Activated B cell treated with CpG ODN at 0.5 μM for 24 hours (primary cell): ENCODE data around the gene ZNF787. TPM values are rescaled to one million over a fixed set of nuclear protein-coding genes. Genes with fewer than 3 reads are reported as not detected.

Experiments
- ATAC-seq: fragments of 200-7000 bp; cut with Tn5 transposase; one replicate; pipeline ENCODE4 v1.10.0; 2021; ENCODE audit warnings: low read depth, mild to moderate bottlenecking, moderate library complexity
- CTCF ChIA-PET: fragments of 350-600 bp; sonication (Branson Sonifier 250); formaldehyde crosslinking; loops from one replicate; lab custom pipeline; 2021; ENCODE audit warnings: antibody characterized with exemption; lab: Charles Lee
- POLR2A ChIA-PET: fragments of 350-600 bp; sonication (Branson Sonifier 250); formaldehyde crosslinking; loops from one replicate; lab custom pipeline; 2021; ENCODE audit warnings: antibody characterized with exemption; lab: Charles Lee
- DNase-seq: peaks from one replicate; pipeline ENCODE4 v3.0.0; 2022
- H3K27ac Mint-ChIP-seq: one replicate; pipeline ENCODE4 v1.8.0; 2020; ENCODE audit warnings: mixed read lengths
- H3K27me3 Mint-ChIP-seq: one replicate; pipeline ENCODE4 v1.8.0; 2021; ENCODE audit warnings: mixed read lengths
- H3K36me3 Mint-ChIP-seq: one replicate; pipeline ENCODE4 v1.8.0; 2021; ENCODE audit warnings: low read depth, mixed read lengths
- H3K4me1 Mint-ChIP-seq: one replicate; pipeline ENCODE4 v1.8.0; 2021; ENCODE audit warnings: mixed read lengths
- H3K4me3 Mint-ChIP-seq: one replicate; pipeline ENCODE4 v1.8.0; 2020; ENCODE audit warnings: mild to moderate bottlenecking, mixed read lengths
- H3K9me3 Mint-ChIP-seq: one replicate; pipeline ENCODE4 v1.8.0; 2020; ENCODE audit warnings: mixed read lengths
- intact Hi-C: fragments of 100-400 bp; cut with micrococcal nuclease; formaldehyde crosslinking; loops from one replicate; pipeline ENCODE4 v1.15.1; 2024
- total RNA-seq: library from RNA; stranded (reverse); gene quantifications from 2 replicates; pipeline ENCODE4 v1.2.3, GENCODE V29; 2022
- TF ChIP-seq, protein P1 (sequence below): fragments of 200-600 bp; IDR thresholded peaks from one replicate; pipeline ENCODE4 v1.8.0; 2022; ENCODE audit warnings: antibody characterized with exemption, mild to moderate bottlenecking

ZNF787 gene
- total RNA-seq, 1 donor from 2014 or later: 42.3 TPM

GRCh38 chr19:56079609-56080008, 41.5 kb downstream of the ZNF787 start:
- Mint-ChIP-seq H3K4me3 (no peak overlapping the region), H3K27me3 (no peaks in the 10 kb centered on the region), H3K36me3 (no peaks in the 10 kb centered on the region), H3K27ac (no peak overlapping the region), H3K4me1 (peaks cover 17% of the 10 kb centered on the region), H3K9me3 (no peaks in the 10 kb centered on the region)
- POLR2A ChIA-PET: interaction anchor here (0.9 kb wide), 1 partner anchor 174 kb away, joined by 6 read pairs; no protein-coding TSS in a partner anchor
- intact Hi-C loops: loop anchor here (1.0 to 2.0 kb wide), 7 partner anchors 31 to 271 kb away; partner anchors contain the start of genes ZNF787 and ZSCAN5A
- TF ChIP-seq, protein P1, sequence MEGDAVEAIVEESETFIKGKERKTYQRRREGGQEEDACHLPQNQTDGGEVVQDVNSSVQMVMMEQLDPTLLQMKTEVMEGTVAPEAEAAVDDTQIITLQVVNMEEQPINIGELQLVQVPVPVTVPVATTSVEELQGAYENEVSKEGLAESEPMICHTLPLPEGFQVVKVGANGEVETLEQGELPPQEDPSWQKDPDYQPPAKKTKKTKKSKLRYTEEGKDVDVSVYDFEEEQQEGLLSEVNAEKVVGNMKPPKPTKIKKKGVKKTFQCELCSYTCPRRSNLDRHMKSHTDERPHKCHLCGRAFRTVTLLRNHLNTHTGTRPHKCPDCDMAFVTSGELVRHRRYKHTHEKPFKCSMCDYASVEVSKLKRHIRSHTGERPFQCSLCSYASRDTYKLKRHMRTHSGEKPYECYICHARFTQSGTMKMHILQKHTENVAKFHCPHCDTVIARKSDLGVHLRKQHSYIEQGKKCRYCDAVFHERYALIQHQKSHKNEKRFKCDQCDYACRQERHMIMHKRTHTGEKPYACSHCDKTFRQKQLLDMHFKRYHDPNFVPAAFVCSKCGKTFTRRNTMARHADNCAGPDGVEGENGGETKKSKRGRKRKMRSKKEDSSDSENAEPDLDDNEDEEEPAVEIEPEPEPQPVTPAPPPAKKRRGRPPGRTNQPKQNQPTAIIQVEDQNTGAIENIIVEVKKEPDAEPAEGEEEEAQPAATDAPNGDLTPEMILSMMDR: no peak
- CTCF ChIA-PET: interaction anchor here (1.0 to 5.8 kb wide), 5 partner anchors 13 to 270 kb away, joined by 3 to 33 read pairs (median 8); no protein-coding TSS in a partner anchor
- DNase-seq: no peak
- no peak for ATAC-seq

DNA sequence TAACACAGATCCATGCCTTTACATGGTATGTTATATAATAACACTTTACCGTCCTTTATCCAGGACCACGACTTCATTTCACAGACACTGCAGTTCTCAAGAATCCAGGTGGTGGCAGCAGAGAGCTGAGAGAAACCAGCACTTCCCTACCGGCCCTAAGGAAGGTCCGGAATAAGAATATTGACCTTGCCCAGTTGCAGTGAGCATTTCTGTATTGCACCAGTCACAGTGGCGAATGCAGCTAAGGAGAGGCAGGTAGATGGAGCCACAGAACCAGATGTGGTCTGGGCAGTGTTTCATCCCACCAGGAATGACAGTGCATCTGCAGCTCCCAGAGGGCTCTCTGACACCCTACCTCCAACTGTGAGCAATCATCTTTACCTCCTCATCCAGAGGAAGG, 44.6 kb downstream of the ZNF787 start:
- Mint-ChIP-seq H3K9me3 (no peaks in the 10 kb centered on the region), H3K36me3 (no peaks in the 10 kb centered on the region), H3K4me3 (no peak overlapping the region), H3K4me1 (peaks cover 9% of the 10 kb centered on the region), H3K27ac (no peak overlapping the region), H3K27me3 (no peaks in the 10 kb centered on the region)
- POLR2A ChIA-PET: no interaction called here
- DNase-seq (peak; percentile 27), ATAC-seq (no peak)
- intact Hi-C loops: loop anchor here (1.0 kb wide), 2 partner anchors 96 to 257 kb away; no protein-coding TSS in a partner anchor
- TF ChIP-seq, protein P1: no peak
- CTCF ChIA-PET: interaction anchor here (1.2 to 3.4 kb wide), 9 partner anchors 10 to 272 kb away, joined by 3 to 26 read pairs (median 7); partner anchors contain the start of gene GALP

GRCh38 chr19:56071151-56071550, 49.9 kb downstream of the ZNF787 start:
- ChIA-PET POLR2A (interaction anchor here (0.6 kb wide), 1 partner anchor 45 kb away, joined by 4 read pairs; no protein-coding TSS in a partner anchor), CTCF (interaction anchor here (1.2 kb wide), 1 partner anchor 101 kb away, joined by 5 read pairs; no protein-coding TSS in a partner anchor)
- Mint-ChIP-seq H3K36me3 (no peaks in the 10 kb centered on the region), H3K4me1 (peaks cover 9% of the 10 kb centered on the region), H3K27me3 (no peaks in the 10 kb centered on the region), H3K9me3 (no peaks in the 10 kb centered on the region), H3K27ac (no peak overlapping the region), H3K4me3 (no peak overlapping the region)
- ATAC-seq (no peak), DNase-seq (no peak)
- TF ChIP-seq, protein P1: no peak
- intact Hi-C loops: no loop called here

- Mint-ChIP-seq H3K27ac (no peak overlapping the region), H3K4me1 (peaks cover 12% of the 10 kb centered on the region), H3K27me3 (peaks cover 7% of the 10 kb centered on the region), H3K9me3 (no peaks in the 10 kb centered on the region), H3K36me3 (no peaks in the 10 kb centered on the region), H3K4me3 (no peak overlapping the region)
- TF ChIP-seq, protein P1: no peak
- ATAC-seq (no peak), DNase-seq (no peak)
- CTCF ChIA-PET: no interaction called here
- intact Hi-C loops: loop anchor here (5.0 to 10.0 kb wide), 2 partner anchors 183 to 555 kb away; no protein-coding TSS in a partner anchor
- POLR2A ChIA-PET: no interaction called here
Measured at GRCh38 chr19:56069642-56070041, 51.5 kb downstream of the ZNF787 start.

DNA sequence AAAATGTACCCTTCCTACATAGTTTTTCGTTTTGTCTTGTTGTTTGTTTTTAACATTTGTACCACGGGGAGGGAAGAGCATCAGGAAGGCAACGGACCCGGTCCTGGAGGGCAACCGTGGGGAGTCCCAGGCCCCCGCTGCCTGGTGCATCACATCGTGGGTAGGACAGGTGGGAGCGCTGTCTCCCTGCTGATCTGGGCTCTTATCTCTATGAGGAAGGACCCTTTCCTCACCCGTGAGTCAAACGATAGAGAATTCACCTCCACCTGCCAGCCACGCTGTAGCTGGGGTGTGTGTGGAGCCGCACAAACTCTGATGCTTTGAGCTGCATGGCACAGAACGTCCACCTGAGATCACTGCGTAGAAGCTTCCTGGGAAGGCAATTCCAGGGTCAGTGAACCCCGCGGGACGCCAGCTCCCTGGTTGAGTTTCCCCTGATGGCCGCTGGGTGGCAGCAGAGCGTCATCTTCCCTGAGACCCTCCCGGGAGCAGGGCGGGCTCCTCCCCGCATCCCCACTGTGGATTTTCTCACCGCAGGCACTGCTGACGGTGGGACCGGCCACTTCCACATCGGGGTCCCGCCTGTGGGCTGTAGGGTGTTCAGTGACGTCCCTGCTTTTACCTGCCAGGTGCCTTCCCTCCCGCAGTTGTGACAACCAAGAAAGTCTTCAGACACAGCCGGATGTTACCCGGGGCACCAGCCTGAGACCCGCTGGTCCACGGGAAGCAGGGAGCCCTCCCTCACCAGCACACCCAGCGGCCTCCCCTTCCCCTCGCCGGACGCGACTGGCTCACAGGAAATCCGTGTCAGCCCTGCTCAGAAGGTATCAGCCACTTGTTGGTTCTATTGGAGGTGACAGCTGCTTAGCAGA, 54.7 kb downstream of the ZNF787 start:
- peak overlapping the region; percentile 53 for H3K4me3 Mint-ChIP-seq
- H3K27ac Mint-ChIP-seq: no peak overlapping the region
- DNase-seq: peak; percentile 61
- ChIA-PET POLR2A (interaction anchor here (0.6 kb wide), 1 partner anchor 210 kb away, joined by 8 read pairs; no protein-coding TSS in a partner anchor), CTCF (interaction anchor here (0.8 to 2.5 kb wide), 14 partner anchors 10 to 433 kb away, joined by 3 to 32 read pairs (median 7); no protein-coding TSS in a partner anchor)
- H3K36me3 Mint-ChIP-seq: no peaks in the 10 kb centered on the region
- H3K4me1 Mint-ChIP-seq: peaks cover 12% of the 10 kb centered on the region
- TF ChIP-seq, protein P1: peak; percentile 34
- intact Hi-C loops: loop anchor here (1.0 to 10.0 kb wide), 5 partner anchors 106 to 552 kb away; no protein-coding TSS in a partner anchor
- ATAC-seq: peak; percentile 69
- no peaks in the 10 kb centered on the region for H3K9me3 Mint-ChIP-seq
- peaks cover 28% of the 10 kb centered on the region for H3K27me3 Mint-ChIP-seq
